ENCODE measurements around the gene SNX8.
A peak's percentile ranks its signal among the peaks of the same experiment; 100 is the strongest.
"Not testable (repeated sequence)": the region's sequence is repeated elsewhere in the genome, so short reads cannot be mapped to it uniquely, and the experiment has no call there.

Gene SNX8

GRCh38 chr7:2326951-2327350, 12.7 kb upstream of the SNX8 start:
- DNase-seq, result no peak

DNA sequence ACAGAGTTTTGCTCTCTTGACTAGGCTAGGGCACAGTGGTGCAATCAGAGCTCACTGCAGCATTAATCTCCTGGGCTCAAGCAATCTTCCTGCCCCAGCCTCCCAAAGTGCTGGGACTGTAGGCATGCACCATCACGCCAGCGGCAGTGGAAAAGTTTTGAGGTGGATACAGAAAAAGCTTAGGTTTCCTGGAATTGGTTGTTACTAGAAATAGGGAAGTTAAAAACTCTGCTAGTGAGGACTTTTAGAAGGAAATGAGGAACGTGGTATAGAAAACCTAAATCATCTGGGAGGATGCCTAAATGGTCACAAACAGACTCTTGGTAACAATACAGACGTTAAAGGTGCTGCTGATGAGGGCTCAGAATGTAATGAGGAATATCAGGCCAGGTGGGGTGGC, 10.9 kb upstream of the SNX8 start:
- DNase-seq, result no peak

DNA sequence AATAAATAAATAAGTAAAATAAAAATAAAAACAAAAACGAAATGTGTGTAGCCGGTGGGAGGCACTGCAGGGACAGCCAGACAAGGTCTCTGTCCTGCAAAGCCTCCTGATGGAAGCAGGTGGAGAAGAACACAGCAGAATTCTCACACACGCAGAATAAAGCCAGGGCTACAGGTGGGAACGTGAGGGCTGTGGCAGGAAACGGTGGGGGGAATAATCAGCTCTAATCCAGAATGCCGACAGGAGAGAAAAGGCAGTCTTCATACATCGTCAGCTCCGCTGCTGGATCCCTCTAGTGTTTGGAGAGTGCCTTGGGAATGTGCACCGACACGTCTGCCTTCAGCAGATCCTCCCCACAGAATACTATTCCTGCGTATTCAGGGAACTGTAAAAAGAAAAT, 6.8 kb upstream of the SNX8 start:
- no peak for DNase-seq

DNA sequence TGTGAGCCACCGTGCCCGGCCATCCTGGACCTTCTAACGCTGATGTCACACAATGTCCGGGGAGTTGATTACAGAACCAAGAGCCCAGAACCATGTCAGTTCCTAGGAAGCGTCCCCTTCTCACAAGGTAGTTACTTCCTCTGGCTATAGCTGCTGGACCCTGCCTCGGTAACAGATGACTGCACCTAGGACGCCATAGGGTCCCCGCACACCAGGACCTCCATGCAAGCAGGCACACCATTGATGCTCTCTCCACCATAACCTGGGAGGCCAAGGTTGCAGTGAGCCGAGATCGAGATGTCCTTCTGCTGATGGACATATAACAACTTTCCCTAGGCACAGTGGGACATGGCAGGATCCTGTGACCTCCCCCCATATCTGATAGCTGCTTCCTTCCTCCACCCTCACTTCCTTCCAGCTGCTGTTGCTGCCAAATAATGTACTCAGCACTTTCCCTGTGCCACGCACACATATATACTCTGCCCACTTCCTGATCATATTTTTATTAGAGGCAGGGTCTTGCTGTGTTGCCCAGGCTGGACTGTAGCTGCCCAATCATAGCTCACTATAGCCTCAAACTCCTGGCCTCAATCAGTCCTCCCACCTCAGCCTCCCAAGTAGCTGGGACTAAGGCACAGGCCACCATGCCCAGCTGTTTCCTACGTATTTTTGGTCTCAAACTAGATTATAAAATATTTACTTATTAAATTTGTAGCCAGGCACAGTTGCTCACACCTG, 3.5 kb upstream of the SNX8 start:
- no peak for DNase-seq

DNA sequence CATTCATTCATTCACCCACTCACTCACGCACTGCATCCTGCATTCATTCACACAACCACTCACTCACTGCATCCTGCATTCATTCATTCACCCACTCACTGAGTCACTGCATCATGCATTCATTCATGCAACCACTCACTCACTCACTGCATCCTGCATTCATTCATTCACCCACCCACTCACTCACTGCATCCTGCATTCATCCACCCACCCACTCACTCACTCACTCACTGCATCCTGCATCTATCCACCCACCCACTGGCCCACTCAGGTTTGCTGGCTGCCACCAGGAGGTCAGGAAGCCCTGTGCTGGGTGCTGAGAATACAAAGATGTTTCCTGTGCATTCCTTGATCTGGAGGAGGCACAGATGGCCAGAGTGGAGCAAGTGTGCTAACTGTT, 2.3 kb upstream of the SNX8 start:
- DNase-seq, result no peak

GRCh38 chr7:2315787-2316186, 1.5 kb upstream of the SNX8 start:
- no peak for DNase-seq

GRCh38 chr7:2314956-2315530, 802 bp upstream of the SNX8 start:
- not testable (repeated sequence) for DNase-seq

DNA sequence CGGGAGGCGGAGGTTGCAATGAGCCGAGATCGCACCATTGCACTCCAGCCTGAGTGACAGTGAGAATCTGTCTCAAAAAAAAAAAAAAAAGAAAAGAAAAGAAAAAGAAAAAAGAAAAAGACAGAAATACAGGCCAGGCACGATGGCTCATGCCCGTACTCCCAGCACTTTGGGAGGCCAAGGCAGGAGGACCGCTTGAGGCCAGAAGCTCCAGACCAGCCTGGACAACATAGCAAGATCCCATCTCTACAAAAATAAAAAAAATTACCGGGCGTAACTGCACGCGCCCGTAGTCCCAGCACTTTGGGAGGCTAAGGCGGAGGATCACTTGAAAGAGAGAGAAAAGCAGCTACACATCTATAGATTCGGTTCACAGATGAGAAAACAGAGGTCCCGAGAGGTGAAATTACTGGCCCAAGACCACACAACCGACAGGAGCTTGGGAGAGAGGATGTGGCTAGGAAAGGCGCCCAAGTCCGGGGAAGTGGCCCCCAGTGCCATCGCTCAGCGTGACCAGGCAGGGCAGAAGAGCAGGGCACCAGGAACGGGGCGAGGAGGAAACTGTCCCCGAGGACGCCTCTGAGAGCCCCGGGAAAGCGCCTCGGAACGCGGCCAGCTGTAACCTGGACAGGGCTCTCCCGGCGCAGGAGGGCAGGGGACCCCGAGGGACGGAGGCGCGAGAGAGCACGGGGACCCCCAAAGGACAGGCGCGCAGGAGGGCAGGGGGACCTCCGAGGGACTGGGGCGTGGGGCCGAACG, 612 bp downstream of the SNX8 start:
- peak in 1 of 5 experiments; percentile 25 for DNase-seq

GRCh38 chr7:2312267-2312929, 1.8 kb downstream of the SNX8 start:
- peak in 1 of 5 experiments; percentile 14 for DNase-seq

- no peak for DNase-seq
These were observed 4.3 kb downstream of the SNX8 start for GRCh38 chr7:2309889-2310331.

- DNase-seq, result no peak
These were observed 6.5 kb downstream of the SNX8 start for GRCh38 chr7:2307690-2308107.

GRCh38 chr7:2306688-2307087, 7.6 kb downstream of the SNX8 start:
- no peak for DNase-seq

DNA sequence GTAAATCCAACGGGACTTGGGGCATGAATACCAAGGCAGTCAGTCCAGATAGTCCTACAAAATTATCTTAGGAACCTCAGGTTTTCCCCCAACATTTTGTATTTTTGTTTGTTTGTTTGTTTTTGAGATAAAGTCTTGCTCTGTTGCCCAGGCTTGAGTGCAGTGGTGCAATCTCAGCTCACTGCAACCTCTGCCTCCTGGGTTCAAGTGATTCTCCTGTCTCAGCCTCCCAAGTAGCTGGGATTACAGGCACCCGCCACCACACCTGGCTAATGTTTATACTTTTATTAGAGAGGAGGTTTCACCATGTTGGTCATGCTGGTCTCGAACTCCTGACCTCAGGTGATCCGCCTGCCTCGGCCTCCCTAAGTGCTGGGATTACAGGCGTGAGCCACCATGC, 9.0 kb downstream of the SNX8 start:
- not testable (repeated sequence) for DNase-seq

GRCh38 chr7:2303520-2303919, 10.7 kb downstream of the SNX8 start:
- DNase-seq, result not testable (repeated sequence)

DNA sequence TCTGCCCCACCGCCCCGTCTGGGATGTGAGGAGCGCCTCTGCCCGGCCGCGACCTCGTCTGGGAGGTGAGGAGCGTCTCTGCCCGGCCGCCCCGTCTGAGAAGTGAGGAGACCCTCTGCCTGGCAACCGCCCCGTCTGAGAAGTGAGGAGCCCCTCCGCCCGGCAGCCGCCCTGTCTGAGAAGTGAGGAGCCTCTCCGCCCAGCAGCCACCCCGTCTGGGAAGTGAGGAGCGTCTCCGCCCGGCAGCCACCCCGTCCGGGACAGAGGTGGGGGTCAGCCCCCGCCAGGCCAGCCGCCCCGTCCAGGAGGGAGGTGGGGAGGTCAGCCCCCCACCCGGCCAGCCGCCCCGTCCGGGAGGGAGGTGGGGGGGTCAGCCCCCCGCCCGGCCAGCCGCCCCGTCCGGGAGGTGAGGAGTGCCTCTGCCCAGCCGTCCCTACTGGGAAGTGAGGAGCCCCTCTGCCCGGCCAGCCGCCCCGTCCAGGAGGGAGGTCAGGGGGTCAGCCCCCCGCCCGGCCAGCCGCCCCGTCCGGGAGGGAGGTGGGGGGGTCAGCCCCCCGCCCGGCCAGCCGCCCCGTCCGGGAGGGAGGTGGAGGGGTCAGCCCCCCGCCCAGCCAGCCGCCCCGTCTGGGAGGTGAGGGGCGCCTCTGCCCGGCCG, 11.4 kb downstream of the SNX8 start:
- not testable (repeated sequence) for DNase-seq

- DNase-seq, result no peak
These were observed 12.8 kb downstream of the SNX8 start for GRCh38 chr7:2301511-2301863.

DNA sequence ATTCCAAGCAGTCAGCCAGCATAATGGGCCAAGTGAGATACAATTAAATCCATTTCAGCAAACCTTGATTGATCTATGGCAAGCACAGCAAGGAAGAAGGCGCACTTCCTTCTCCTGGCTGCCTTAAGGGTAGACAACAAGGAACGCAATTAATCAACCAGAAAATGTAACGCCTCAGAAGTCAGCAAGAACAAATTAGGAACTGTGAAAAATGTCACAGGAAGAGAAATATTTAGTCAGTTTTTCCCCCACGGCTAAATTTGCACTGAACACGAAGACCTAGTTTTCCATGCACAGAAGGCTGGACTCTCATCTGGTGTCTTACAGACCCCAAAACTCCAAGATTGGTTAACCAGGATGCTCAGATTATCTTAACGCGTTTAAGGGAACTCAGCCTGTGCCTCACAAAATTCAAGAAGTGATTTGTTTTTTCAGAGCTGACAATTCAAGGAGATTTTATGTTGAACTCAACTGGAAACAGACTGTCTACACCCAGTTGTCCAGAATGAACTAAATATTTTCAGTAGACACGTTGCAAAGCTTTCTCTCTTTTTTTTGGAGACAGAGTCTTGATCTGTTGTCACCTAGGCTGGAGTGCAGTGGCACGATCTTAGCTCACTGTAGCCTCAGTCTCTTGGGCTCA, 14.2 kb downstream of the SNX8 start:
- no peak for DNase-seq

DNA sequence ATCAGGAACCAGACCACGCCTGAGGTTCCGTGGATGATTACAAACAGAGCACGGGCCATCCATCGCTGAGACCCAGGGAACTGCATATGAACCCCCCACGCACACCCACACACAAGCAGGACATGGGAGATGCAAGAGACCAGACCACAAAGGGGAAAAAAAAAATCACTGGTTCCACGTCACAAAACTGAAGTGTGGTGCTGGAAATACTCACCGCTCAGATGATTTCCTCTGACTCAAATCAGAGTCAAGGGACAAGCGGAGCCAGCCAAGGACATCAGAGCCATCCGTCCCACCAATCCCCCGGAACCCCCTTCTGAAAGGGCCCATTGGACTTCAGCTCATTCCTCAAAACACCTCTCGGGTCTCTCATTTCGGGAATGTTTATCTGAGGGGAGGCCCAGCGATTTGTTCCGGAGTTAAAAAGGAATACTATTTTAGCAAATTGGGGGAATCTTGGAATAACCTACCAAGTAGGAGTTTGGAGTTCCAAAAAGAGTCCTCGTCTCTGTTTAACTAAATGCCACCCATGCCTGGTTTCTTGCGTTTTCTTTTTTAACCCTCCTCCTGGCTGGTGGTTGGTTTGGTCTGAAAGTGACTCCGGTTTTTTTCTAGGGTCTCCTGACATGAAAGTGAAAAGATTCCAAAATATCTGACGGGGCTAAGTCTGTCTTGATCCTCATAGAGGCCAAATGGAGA, 15.0 kb downstream of the SNX8 start:
- peak in 1 of 5 experiments; percentile 31 for DNase-seq

DNA sequence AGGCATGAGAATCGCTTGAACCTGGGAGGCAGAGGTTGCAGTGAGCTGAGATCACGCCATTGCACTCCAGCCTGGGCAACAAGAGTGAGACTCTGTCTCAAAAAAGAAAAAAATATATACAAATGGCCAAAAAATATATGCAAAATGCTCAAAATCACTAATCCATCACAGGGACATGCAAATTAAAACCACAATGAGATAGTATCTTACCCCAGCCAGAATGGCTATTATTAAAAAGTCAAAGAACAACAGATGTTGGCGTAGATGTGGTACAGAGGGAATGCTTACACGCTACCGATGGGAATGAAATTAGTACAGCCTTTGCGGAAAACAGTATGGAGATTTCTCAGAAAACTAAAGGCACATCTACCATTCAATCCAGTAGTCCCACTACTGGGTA, 17.4 kb downstream of the SNX8 start:
- DNase-seq, result no peak

GRCh38 chr7:2295936-2296620, 18.2 kb downstream of the SNX8 start:
- no peak for DNase-seq

GRCh38 chr7:2290877-2291276, 23.4 kb downstream of the SNX8 start:
- no peak for DNase-seq
